Measurements from ENCODE around the gene PARD3B.

DNA sequence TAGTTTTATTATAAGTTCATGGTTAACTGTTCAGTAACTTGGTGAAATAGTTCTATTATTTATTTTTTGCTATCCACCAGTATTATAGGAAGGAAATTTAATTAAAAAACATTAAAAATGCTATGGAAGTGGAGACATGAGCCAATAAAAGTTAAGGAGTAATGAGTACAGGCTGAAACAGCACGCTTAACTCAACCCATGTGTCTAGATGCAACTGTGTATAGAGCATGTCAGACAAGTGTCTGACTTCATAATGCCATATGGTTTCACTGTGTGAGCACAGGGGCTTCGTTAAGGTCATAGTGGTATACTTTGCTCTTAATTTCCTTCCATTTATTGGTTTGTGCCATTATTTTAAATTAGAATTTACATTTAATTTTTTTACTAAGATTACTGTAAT lies 570.2 kb downstream of the PARD3B start:
- TF ChIP-seq, protein P1, sequence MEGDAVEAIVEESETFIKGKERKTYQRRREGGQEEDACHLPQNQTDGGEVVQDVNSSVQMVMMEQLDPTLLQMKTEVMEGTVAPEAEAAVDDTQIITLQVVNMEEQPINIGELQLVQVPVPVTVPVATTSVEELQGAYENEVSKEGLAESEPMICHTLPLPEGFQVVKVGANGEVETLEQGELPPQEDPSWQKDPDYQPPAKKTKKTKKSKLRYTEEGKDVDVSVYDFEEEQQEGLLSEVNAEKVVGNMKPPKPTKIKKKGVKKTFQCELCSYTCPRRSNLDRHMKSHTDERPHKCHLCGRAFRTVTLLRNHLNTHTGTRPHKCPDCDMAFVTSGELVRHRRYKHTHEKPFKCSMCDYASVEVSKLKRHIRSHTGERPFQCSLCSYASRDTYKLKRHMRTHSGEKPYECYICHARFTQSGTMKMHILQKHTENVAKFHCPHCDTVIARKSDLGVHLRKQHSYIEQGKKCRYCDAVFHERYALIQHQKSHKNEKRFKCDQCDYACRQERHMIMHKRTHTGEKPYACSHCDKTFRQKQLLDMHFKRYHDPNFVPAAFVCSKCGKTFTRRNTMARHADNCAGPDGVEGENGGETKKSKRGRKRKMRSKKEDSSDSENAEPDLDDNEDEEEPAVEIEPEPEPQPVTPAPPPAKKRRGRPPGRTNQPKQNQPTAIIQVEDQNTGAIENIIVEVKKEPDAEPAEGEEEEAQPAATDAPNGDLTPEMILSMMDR (IDR thresholded peaks at IDR 0.05) = no peak
- TF ChIP-seq POLR2A (IDR thresholded peaks at IDR 0.05) = no peak
- no peak for TF ChIP-seq POLR2AphosphoS5 (IDR thresholded peaks at IDR 0.05)

Data from prostate gland (tissue), 2 donors.